WERI-Rb-1 (cell line): ENCODE measurements around the gene CCNG1.

Experiments
- DNase-seq: peaks from one replicate; pipeline ENCODE4 v3.0.0-alpha.2; 2020
- H3K27ac ChIP-seq: fragments of 250-450 bp; sonication (Bioruptor Pico); 2 replicates; pipeline ENCODE4 v1.5.1; 2020; ENCODE audit warnings: mild to moderate bottlenecking, moderate library complexity
- H3K27me3 ChIP-seq: fragments of 250-450 bp; sonication (Bioruptor Pico); 2 replicates; pipeline ENCODE4 v1.5.1; 2021; ENCODE audit warnings: mild to moderate bottlenecking, low read depth, moderate library complexity; ENCODE audit not compliant: insufficient read depth, severe bottlenecking
- H3K36me3 ChIP-seq: fragments of 250-450 bp; sonication (Bioruptor Pico); 2 replicates; pipeline ENCODE4 v1.5.1; 2020; ENCODE audit warnings: mild to moderate bottlenecking, moderate library complexity
- H3K4me3 ChIP-seq: 2 replicates; pipeline ENCODE4 v1.5.1; 2011; ENCODE audit warnings: low read depth, mild to moderate bottlenecking, control low read depth, low read length
- H3K9me3 ChIP-seq: fragments of 250-450 bp; sonication (Bioruptor Pico); 2 replicates; pipeline ENCODE4 v1.5.1; 2021; ENCODE audit warnings: mild to moderate bottlenecking, moderate library complexity; ENCODE audit not compliant: severe bottlenecking
- CTCF ChIP-seq: IDR thresholded peaks from 2 replicates; pipeline ENCODE4 v1.5.1; 2011; ENCODE audit warnings: low read depth, mild to moderate bottlenecking, control low read depth, inconsistent platforms, low read length

CCNG1 gene

GRCh38 chr5:163456029-163456589 is 18.7 kb downstream of the CCNG1 start:
- no peak for TF ChIP-seq CTCF
- no peaks in the 10 kb centered on the region for H3K9me3 ChIP-seq
- no peak overlapping the region for H3K4me3 ChIP-seq
- H3K27ac ChIP-seq, result no peak overlapping the region
- no peak for DNase-seq
- H3K36me3 ChIP-seq, result peaks cover 42% of the 10 kb centered on the region
- no peaks in the 10 kb centered on the region for H3K27me3 ChIP-seq

GRCh38 chr5:163456840-163457239 is 19.4 kb downstream of the CCNG1 start:
- TF ChIP-seq CTCF, result no peak
- Histone ChIP-seq H3K4me3 (no peak overlapping the region), H3K36me3 (peaks cover 39% of the 10 kb centered on the region), H3K9me3 (no peaks in the 10 kb centered on the region), H3K27me3 (no peaks in the 10 kb centered on the region), H3K27ac (no peak overlapping the region)
- DNase-seq, result no peak

GRCh38 chr5:163458778-163459385 is 21.5 kb downstream of the CCNG1 start:
- Histone ChIP-seq H3K27ac (peak overlapping the region; percentile 99), H3K27me3 (no peaks in the 10 kb centered on the region), H3K9me3 (no peaks in the 10 kb centered on the region), H3K36me3 (peaks cover 20% of the 10 kb centered on the region), H3K4me3 (peak overlapping the region; percentile 78)
- DNase-seq, result no peak
- TF ChIP-seq CTCF, result no peak

- Histone ChIP-seq H3K9me3 (no peaks in the 10 kb centered on the region), H3K4me3 (peak overlapping the region; percentile 78), H3K27me3 (no peaks in the 10 kb centered on the region), H3K36me3 (peaks cover 19% of the 10 kb centered on the region), H3K27ac (peak overlapping the region; percentile 99)
- TF ChIP-seq CTCF, result no peak
- DNase-seq, result no peak
These were observed 22.0 kb downstream of the CCNG1 start for GRCh38 chr5:163459462-163459818.

- peaks cover 18% of the 10 kb centered on the region for H3K36me3 ChIP-seq
- no peaks in the 10 kb centered on the region for H3K27me3 ChIP-seq
- DNase-seq, result peak; percentile 98
- no peaks in the 10 kb centered on the region for H3K9me3 ChIP-seq
- TF ChIP-seq CTCF, result peak; percentile 31; the same call in 1 of the 2 replicates
- peak within 1 kb of the TSS; percentile 96 for H3K4me3 ChIP-seq
- H3K27ac ChIP-seq, result peak within 1 kb of the TSS; percentile 99
These were observed 22.6 kb downstream of the CCNG1 start, which contains the start of gene NUDCD2 for GRCh38 chr5:163459819-163460561. NUDCD2 (minus strand) TSS chr5:163460102; CDS start chr5:163460050, 52 bp downstream.
